HepG2 (cell line): Measurements from ENCODE around the gene RUSF1. TPM values are rescaled to one million over a fixed set of nuclear protein-coding genes. Genes with fewer than 3 reads are reported as not detected.

Experiments
- GABPB1 ChIP-seq: IDR thresholded peaks from 2 replicates; pipeline ENCODE4 v1.6.1; 2016; ENCODE audit warnings: mild to moderate bottlenecking, missing genetic modification reagents, moderate library complexity, missing compliant biosample characterization
- GATAD1 ChIP-seq: IDR thresholded peaks from 2 replicates; pipeline ENCODE4 v1.6.1; 2016; ENCODE audit warnings: missing genetic modification reagents, missing compliant biosample characterization
- HES4 ChIP-seq: sonication (generic); formaldehyde crosslinking; IDR thresholded peaks from 2 replicates; pipeline ENCODE4 v1.9.0; 2021; ENCODE audit warnings: mild to moderate bottlenecking, missing genetic modification reagents, borderline replicate concordance
- IRF9 ChIP-seq: sonication (generic); formaldehyde crosslinking; IDR thresholded peaks from 2 replicates; pipeline ENCODE4 v1.8.0; 2022; ENCODE audit warnings: missing genetic modification reagents, mild to moderate bottlenecking, borderline replicate concordance
- MAFF ChIP-seq: IDR thresholded peaks from 2 replicates; pipeline ENCODE4 v1.6.1; 2011; ENCODE audit warnings: low read depth, low read length, improper control_type of control experiment
- XBP1 ChIP-seq: sonication (generic); formaldehyde crosslinking; IDR thresholded peaks from 2 replicates; pipeline ENCODE4 v1.5.0; 2020; ENCODE audit warnings: missing genetic modification reagents
- YY1 ChIP-seq: IDR thresholded peaks from 2 replicates; pipeline ENCODE4 v1.6.1; 2011; ENCODE audit warnings: low read length, low read depth, moderate library complexity, mild to moderate bottlenecking; ENCODE audit not compliant: insufficient read depth, insufficient replicate concordance
- ZNF207 ChIP-seq: fragments of 450-650 bp; IDR thresholded peaks from 2 replicates; pipeline ENCODE4 v1.6.1; 2016; ENCODE audit warnings: antibody characterized with exemption, borderline replicate concordance
- ZNF468 ChIP-seq: sonication (generic); formaldehyde crosslinking; IDR thresholded peaks from 2 replicates; pipeline ENCODE4 v1.8.0; 2022; ENCODE audit warnings: mild to moderate bottlenecking, moderate library complexity, missing genetic modification reagents
- ZNF629 ChIP-seq: sonication (generic); formaldehyde crosslinking; conservative IDR thresholded peaks from 2 replicates; pipeline ENCODE4 v1.5.0; 2020; ENCODE audit warnings: missing genetic modification reagents
- polyA plus RNA-seq, 8 experiments: library from polyadenylated mRNA; depleted of rRNA in 3 of 8; stranded (reverse) in 7 of 8; unstranded in 1 of 8; fragments of >200 nt; fragmentation: Illumina TruSeq in 4 of 8; extraction: Trizol in 4 of 8; gene quantifications; 2 replicates each; pipeline versions ENCODE4 v1.2.1 to v1.2.3, GENCODE V29; 2011 to 2016; ENCODE audit warnings: low read depth in 4 of 8, missing spikeins in 1 of 8, mixed read lengths in 1 of 8; ENCODE audit not compliant: insufficient read depth in 1 of 8
- total RNA-seq, 5 experiments: library from RNA; depleted of rRNA; stranded (reverse); fragments of >200 nt; fragmentation: Illumina TruSeq; extraction: Trizol; gene quantifications; 2 replicates each; pipeline ENCODE4 v1.2.3, GENCODE V29; 2016; ENCODE audit warnings: low read depth in 1 of 5
- TF ChIP-seq, protein P1 (sequence below): sonication (generic); formaldehyde crosslinking; IDR thresholded peaks from 2 replicates; pipeline ENCODE4 v1.4.0; 2020; ENCODE audit warnings: mild to moderate bottlenecking, missing genetic modification reagents
- TF ChIP-seq, protein P2 (sequence below): sonication (generic); formaldehyde crosslinking; IDR thresholded peaks from 2 replicates; pipeline ENCODE4 v1.8.0; 2022; ENCODE audit warnings: mild to moderate bottlenecking, missing genetic modification reagents; ENCODE audit not compliant: insufficient replicate concordance
- TF ChIP-seq, protein P3 (sequence below): IDR thresholded peaks from 2 replicates; pipeline ENCODE4 v1.6.1; 2018; ENCODE audit warnings: missing genetic modification reagents

The RUSF1 gene
- total and polyA plus RNA-seq, 2 of the 13 experiments (the other 11 are each of a cell fraction or from before 2014, with no cell fraction given) = 40.8 to 50.2 TPM

- TF ChIP-seq GATAD1 (peak; percentile 55; the same call in 1 of the 2 replicates), HES4 (CRISPR knock-in tag) (no peak), IRF9 (CRISPR knock-in tag) (no peak), ZNF629 (0 out of 2 replicates have a peak, but pooled peaks have one; percentile 36), MAFF (no peak), YY1 (peak; percentile 26), XBP1 (CRISPR knock-in tag) (no peak), ZNF207 (no peak), ZNF468 (peak; percentile 49; the same call in 1 of the 2 replicates), GABPB1 (CRISPR knock-in tag) (peak; percentile 80)
- TF ChIP-seq, protein P1, sequence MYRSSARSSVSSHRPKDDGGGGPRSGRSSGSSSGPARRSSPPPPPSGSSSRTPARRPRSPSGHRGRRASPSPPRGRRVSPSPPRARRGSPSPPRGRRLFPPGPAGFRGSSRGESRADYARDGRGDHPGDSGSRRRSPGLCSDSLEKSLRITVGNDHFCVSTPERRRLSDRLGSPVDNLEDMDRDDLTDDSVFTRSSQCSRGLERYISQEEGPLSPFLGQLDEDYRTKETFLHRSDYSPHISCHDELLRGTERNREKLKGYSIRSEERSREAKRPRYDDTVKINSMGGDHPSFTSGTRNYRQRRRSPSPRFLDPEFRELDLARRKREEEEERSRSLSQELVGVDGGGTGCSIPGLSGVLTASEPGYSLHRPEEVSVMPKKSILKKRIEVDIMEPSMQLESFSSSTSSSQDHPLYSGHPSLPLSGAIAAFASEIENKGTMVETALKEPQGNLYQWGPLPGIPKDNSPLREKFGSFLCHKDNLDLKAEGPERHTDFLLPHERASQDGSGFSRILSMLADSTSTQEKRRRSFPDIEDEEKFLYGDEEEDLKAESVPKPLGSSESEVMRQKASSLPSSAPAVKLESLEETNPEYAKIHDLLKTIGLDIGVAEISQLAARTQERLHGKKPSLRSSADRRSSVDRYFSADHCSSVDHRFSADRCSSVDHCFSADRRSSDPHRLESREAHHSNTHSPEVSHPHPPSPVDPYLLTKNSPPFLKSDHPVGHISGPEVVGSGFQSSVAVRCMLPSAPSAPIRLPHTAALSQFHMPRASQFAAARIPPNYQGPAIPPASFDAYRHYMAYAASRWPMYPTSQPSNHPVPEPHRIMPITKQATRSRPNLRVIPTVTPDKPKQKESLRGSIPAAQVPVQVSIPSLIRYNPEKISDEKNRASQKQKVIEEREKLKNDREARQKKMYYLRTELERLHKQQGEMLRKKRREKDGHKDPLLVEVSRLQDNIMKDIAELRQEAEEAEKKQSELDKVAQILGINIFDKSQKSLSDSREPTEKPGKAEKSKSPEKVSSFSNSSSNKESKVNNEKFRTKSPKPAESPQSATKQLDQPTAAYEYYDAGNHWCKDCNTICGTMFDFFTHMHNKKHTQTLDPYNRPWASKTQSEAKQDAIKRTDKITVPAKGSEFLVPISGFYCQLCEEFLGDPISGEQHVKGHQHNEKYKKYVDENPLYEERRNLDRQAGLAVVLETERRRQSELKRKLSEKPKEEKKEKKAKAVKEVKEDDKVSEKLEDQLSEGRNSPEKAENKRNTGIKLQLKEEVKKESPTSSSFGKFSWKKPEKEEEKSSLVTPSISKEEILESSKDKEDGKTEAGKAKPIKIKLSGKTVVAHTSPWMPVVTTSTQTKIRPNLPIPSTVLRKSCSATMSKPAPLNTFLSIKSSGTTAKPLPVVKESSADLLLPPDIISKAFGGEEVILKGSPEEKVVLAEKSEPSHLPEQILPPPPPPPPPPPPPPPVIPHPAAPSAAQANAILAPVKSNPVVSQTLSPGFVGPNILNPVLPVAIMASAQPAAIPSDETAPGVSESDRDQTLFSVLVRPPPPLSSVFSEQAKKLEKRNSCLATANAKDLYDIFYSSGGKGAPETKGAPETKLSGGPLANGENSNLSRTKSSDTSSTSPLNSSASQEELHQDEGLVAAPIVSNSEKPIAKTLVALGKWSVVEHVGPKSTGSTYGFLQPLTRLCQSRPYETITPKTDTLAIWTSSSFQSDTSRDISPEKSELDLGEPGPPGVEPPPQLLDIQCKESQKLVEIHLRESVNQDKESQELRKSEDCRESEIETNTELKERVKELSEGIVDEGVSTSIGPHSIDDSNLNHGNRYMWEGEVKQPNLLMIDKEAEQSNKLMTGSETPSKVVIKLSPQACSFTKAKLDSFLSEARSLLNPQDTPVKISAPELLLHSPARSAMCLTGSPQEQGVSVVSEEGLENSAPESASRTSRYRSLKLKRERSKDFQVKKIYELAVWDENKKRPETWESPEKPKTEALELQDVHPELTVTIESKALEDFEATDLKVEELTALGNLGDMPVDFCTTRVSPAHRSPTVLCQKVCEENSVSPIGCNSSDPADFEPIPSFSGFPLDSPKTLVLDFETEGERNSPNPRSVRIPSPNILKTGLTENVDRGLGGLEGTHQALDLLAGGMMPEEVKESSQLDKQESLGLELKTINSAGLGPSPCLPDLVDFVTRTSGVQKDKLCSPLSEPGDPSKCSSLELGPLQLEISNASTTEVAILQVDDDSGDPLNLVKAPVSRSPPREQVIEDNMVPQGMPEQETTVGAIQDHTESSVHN (CRISPR knock-in tag) = no peak
- TF ChIP-seq, protein P2, sequence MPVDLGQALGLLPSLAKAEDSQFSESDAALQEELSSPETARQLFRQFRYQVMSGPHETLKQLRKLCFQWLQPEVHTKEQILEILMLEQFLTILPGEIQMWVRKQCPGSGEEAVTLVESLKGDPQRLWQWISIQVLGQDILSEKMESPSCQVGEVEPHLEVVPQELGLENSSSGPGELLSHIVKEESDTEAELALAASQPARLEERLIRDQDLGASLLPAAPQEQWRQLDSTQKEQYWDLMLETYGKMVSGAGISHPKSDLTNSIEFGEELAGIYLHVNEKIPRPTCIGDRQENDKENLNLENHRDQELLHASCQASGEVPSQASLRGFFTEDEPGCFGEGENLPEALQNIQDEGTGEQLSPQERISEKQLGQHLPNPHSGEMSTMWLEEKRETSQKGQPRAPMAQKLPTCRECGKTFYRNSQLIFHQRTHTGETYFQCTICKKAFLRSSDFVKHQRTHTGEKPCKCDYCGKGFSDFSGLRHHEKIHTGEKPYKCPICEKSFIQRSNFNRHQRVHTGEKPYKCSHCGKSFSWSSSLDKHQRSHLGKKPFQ (CRISPR knock-in tag) = peak; percentile 73
- TF ChIP-seq, protein P3, sequence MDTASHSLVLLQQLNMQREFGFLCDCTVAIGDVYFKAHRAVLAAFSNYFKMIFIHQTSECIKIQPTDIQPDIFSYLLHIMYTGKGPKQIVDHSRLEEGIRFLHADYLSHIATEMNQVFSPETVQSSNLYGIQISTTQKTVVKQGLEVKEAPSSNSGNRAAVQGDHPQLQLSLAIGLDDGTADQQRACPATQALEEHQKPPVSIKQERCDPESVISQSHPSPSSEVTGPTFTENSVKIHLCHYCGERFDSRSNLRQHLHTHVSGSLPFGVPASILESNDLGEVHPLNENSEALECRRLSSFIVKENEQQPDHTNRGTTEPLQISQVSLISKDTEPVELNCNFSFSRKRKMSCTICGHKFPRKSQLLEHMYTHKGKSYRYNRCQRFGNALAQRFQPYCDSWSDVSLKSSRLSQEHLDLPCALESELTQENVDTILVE = 0 out of 2 replicates have a peak, but pooled peaks have one; percentile 18
Observed at GRCh38 chr16:31484491-31485171, 23.6 kb downstream of the RUSF1 start (continued).
